HG03159 (cell line): ENCODE measurements around the gene IRF3.

Experiments used
- ATAC-seq: cut with Tn5 transposase; IDR thresholded peaks from one replicate; pipeline ENCODE4 v1.9.1; 2021; ENCODE audit warnings: mild to moderate bottlenecking, moderate library complexity; ENCODE audit not compliant: unreplicated experiment

Gene IRF3

DNA sequence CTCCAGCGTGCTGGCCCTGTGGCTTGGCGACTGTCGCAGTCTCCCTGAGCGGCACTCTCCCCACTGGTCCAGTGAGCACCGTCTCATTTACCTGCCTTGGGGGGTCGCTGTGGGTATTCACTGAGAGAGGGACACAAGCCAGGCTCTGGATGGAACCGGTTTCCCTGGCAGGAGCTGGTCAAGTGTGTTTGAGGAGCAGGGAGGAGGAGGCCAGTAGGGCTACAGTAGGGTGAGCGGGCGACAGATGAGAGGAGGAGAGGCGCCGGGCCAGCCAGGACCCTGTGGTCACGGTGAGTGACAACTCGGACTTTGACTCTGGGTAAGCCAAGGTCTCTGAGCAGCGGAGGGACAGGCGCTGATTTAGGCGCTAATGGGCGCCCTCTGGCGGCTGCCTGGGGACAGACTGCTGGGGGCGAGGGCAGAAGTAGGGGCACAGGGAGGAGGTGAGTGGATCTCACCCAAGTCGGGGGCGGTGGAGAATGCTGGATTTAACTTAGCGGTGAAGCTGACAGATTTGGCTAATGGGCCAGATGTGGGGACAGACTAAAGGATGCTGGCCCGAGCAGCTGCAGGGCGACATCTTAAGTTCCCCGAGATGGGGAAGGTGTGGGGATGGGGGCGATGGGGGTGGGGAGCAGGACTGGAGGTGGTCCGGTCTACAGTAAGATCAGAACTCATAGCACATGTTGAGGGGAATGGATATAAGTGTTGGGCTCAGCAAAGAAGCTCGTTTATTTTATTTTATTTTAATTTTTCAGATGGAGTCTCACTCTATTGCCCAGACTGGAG lies 6.7 kb upstream of the IRF3 start:
- no peak for ATAC-seq

DNA sequence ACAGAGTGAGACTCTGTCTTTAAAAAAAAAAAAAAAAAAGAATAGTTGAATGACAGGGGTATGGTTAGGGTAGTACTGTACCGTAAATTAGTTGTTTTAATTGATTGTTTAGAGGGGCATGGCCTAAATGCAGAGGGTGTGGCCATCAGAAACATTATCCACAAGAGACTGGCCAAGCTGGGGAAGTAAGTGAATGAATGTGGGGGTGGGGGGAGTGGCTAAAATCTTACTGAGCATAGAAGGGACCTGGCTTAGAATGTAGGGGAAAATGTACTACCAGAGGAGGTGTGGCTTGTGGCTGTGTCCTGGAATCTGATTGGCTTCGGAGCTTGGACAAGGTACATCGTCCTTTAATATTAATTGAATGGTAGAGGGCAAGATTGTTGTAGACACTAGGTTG lies 3.9 kb upstream of the IRF3 start:
- no peak for ATAC-seq

DNA sequence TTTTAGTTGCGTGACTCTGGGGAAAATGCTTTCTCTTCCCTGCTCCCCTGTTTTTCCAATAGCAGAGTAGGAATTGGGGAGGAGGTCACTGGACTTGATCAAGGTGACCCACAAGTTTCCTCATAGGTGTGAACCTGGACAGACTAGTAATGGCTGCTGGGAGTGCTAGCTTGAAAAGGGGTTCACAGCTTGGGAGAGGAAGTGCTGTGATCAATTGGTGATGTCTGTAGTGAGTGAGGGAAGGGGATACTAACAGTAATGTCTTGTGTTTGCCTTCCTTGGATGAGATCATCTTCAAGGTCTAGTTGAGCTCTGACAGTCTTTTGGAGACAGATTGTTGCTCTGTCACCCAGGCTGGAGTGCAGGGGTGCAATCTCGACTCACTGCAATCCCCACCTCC lies 1.8 kb upstream of the IRF3 start:
- no peak for ATAC-seq

DNA sequence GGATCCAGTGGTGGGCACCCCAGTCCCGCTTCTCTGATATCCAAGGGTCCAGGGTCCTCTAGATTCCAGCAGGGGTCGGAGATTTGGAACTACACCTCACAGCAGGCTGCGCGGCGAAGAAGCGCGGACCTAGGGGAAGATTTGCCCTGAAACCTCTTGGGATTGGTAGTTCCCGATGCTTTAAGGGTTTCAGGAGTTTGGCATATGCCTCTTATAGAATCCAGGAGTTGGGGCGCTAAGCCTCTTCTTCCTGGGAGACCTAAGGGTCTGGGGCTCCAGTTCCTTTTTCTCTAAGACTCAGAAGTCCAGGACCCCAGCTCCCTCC lies 425 bp upstream of the IRF3 start:
- ATAC-seq: no peak

DNA sequence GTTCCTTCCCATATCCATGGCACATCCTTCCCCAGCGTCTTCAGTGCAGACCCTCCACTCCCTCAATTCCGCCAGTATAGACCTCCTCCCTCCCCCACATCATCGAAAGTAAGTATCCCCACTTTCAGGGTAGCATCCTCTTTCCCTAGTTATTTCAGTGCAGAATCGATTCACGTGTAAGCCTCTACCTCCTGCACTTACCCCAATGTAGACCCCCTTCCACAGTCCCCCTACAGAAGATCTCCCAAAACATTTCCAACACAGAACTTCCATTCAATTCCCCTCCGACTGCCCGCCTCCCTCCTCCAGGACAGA lies 664 bp downstream of the IRF3 start:
- ATAC-seq: no peak

DNA sequence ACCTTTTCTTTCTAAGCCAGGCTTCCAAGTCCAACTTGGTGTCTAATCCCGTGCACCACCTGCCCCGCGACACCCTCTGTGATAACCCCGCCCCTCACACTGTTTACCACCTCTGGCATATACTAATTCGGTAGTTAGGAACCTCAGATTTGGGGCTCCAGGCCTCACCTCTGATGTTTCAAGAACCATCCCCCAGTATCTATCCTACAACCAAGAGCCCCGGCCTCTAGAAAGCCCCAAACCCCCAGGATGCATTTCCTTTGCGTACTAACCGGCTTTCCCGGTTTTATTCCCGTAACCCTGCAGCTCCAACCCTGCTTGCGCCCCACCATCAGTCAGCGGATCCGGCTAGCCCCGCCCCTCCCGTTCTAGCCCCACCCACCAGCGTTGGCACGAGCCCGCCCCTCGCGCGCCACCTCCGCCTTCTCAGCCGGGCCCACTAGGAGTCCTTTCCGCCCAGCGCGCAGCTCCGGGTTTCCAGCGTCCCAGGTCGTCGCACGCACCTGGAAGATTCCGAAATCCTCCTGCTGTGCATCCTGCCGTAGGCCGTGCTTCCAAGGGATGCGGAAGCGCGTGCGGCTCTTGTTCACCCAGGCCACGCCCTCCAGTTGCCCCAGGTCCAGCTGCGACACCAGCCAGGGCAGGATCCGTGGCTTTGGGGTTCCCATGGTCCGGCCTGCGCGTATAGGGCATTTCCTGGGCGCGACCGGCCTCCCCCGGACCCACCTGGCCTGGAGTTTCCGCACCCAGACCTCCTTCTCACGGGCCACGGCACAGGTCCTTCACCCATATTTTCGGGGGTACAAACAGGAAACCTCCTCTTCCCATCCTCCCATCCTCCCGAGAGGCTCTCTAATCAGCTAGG lies 1.3 kb downstream of the IRF3 start:
- ATAC-seq: no peak

DNA sequence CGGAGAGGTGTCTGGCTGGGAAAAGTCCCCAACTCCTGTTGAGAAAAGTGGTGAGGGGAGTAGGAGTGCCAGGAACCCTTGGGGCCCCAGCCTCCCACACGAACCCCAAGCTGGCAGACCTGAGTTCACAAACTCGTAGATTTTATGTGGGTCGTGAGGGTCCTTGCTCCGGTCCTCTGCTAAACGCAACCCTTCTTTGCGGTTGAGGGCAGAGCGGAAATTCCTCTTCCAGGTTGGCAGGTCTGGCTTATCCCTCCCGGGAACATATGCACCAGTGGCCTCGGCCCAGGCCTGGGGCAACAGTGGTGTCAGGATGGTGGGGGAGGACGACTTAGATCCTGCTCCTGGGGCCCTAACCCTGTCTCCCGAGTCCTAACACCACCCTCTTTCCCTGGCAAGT lies 2.4 kb downstream of the IRF3 start:
- no peak for ATAC-seq

DNA sequence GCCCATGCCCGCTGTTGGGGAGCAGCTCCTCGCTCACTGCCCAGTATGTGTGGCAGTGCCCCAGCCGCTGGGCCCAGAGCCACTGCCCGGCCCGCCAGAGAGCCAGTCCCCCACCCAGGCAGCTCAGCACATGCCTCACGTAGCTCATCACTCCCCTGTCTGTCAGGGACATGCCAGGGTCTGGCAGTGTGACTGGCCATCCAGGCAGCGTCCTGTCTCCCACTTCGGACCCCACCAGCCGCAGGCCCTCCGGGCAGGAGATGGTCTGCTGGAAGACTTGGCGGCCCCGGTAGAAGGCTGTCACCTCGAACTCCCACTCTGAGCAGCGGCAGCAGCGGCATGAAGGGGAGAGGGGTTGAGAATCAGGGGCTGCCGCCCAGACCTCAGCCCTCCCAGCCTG lies 3.6 kb downstream of the IRF3 start:
- no peak for ATAC-seq

DNA sequence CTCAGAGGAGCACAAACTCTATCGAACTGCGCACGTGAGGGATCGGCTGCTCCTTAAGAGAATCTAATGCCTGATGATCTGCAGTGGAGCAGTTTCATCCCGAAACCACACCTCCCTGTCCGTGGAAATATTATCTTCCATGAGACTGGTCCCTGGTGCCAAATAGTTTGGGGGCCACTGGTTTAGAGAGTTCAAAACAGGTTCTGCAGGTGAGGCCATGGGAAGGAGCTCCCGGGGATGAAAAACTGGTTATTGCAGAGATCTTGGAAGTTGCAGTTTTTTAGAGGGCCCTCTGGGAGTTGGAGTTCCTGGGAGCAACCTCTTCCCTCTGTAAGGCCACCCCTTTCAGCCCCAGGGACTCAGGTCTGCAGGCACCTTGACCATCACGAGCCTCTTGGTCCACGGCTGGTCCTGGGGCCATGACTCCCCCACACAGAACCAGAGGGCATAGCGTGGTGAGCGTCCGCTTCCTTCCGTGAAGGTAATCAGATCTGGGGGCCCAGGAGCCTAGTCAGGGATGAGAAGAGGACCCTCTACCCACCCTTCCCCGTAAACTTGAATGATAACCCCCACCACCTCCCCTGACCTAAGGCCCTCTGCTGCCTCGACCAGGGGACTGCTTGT lies 5.2 kb downstream of the IRF3 start:
- ATAC-seq: no peak

DNA sequence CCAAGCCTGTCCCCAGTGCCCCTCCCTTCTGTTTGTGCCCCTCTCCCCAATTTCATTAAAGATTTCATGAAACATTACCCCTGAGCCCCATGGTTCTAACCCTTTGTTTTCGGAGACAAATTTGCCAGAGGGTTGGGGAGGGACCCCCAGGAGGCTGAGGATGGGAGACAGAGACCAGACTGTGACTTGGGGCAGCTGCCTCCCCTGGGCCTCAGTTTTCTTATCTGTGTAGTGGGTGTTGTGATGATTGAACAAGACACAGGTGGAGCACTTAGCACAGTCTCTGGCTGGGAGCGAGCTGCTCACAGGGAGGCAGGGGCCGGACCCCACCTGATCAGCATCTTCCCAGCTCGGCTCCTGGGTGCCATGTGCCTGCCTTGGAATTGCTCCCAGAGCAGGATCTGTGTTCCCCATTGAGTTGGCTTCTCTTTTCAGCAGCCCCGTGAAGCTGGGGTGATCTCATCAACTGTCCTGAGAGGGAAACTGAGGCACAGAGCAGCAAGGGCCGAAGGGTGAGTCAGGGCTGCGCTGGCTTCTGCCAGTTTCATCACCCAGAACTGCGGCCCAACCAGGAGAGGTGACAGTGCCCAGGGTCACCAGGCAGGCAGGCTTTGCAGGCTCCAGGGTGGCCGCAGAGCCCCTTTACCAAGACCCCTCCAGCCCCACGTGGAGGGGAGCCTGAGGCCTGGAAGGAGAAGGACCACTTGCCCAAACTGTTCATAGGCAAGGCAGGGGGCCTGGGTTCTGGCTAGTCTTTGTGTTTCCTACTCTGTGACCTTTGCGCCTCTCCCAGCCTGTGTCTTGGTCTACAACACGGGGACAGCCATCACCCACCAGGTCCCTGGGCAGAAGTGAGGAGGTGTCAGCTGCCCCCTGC lies 6.9 kb downstream of the IRF3 start:
- ATAC-seq: no peak

DNA sequence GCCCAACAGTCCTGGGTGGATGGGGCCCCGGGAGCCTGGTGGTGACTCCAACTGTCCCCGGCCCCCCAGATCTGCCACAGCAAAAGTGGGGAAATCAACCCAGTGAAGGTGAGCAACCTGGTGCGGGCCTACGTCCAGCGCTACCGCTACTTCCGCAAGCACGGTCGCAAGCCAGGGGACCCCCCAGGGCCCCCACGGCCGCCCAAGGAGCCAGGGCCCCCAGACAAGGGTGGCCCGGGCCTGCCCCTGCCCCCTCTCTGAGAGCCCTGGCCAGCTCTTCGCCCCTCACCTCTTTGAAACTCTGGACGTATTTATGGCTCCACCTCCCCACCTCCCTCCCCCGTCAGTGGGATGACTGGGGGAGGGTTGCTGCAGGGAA lies 7.5 kb downstream of the IRF3 start:
- ATAC-seq: no peak

DNA sequence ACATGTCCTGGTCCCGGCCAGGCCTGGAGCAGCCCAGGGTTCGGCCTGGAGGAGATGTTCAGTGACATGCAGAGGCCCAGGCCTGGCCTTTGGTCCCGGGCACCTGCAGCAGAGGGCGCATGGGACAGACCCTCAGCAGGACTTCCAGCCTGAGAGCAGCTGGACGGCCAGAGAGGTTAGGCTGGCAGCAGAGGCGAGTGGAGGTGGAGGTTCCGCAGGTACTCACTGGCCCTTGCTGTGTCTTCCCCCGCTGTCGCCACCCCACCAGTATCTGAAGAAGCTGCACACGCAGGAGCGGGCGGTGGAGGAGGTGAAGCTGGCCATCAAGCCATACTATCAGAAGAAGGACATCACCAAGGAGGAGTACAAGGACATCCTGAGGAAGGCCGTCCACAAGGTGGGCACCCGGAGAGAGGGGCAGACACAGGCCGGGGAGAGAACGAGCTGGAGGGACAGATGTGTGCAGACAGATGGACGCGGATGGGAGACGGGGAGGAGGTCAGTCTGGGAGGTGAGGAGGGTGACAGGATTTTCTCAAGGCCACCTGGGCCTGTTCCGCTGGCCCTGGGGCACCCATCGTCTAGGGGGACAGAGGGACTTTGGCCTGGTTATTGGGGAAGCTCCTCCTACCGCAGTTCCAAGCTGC lies 8.0 kb downstream of the IRF3 start:
- no peak for ATAC-seq

DNA sequence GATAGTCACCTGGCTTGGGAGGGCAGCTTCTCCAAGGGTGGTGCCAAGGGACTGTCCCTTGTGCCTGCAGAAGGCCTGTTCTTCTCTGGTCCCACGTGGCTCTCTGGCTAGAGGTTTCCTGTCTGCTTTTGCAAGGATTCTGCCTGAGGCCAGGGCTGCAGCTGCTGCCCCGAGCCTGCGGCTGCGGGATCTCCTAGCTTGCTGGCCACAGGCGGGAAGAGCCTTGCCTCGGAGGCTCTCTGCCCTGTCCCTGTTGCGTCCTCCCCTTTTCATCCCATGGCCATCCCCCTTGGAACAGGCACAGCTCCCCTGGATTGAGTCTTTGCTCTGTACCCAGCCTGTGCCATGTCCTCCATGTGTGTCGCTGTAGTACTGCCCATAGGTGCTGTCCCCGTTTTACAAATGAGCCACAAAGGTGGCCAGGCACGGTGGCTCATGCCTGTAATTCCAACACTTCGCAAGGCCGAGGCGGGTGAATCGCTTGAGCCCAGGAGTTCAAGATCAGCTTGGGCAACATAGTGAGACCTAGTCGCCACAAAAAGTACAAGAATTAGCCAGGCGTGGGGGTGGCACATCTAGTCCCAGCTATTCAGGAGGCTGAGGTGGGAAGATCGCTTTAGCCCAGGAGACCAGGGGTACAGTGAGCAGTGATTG lies 9.1 kb downstream of the IRF3 start:
- ATAC-seq: no peak

DNA sequence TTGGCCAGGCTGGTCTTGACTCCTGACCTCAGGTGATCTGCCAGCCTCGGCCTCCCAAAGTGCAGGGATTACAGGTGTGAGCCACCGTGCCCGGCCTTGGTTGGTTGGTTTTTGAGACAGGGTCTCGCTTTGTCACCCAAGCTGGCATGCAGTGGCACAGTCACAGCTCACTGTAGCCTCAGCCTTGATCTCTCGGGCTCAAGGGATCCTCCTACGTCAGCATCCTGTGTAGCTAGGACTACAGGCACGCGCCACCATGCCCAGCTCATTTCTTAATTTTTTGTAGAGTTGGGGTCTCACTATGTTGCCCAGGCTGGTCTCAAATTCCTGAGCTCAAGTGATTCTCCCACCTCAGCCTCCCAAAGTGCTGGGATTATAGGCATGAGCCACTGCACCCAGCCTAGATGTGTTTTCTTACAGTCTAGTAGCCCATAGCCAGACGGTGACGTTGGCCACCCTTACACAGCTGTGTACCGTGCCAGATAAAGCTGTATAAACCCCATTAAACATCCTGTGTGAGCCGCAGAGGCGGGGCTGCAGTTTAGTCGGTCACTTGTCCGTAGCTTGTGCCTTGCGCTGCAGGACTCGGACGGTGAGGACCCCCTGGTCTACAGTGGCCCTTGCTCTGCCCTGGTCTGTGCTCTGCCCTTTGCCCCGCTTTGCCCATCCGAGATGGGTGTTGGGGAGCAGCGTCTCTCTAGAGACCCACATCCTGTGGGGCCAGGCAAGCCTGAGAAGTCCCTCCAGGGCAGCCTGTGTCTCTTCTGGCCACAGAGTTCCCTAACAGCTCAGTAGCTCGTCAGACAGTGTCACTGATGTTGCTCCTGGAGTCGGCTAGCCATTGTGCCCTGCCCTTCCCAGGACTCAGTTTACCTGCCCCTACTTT lies 9.8 kb downstream of the IRF3 start:
- no peak for ATAC-seq

DNA sequence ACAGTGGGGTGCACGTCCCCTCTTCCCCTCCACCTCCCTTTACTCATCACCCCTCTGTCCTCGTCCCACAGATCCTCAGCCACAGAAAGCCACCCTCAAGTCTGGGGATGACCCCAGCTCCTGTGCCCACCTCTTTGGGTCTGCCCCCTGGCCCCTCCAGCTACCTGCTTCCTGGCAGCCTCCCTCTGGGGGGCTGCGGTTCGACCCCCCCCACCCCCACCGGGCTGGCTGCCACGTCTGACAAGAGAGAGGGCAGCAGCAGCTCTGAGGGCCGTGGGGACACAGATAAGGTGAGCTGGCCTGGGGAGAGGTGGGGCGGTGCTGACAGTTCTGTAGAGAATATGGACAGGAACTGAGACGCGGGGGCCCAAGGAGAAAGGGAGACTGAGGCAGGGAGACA lies 11.1 kb downstream of the IRF3 start:
- ATAC-seq: no peak

DNA sequence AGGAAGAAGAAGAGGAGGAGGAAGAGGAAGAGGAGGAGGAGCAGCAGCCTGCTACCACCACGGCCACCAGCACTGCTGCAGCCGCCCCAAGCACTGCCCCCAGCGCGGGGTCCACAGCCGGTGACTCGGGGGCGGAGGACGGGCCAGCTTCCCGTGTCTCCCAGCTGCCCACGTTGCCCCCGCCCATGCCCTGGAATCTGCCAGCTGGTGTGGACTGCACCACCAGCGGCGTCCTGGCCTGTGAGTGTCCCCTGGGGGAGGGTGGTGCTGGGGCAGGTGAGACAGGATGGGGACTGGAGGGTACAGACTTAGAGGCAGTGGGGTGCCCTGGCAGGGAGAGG lies 12.2 kb downstream of the IRF3 start:
- ATAC-seq: no peak

DNA sequence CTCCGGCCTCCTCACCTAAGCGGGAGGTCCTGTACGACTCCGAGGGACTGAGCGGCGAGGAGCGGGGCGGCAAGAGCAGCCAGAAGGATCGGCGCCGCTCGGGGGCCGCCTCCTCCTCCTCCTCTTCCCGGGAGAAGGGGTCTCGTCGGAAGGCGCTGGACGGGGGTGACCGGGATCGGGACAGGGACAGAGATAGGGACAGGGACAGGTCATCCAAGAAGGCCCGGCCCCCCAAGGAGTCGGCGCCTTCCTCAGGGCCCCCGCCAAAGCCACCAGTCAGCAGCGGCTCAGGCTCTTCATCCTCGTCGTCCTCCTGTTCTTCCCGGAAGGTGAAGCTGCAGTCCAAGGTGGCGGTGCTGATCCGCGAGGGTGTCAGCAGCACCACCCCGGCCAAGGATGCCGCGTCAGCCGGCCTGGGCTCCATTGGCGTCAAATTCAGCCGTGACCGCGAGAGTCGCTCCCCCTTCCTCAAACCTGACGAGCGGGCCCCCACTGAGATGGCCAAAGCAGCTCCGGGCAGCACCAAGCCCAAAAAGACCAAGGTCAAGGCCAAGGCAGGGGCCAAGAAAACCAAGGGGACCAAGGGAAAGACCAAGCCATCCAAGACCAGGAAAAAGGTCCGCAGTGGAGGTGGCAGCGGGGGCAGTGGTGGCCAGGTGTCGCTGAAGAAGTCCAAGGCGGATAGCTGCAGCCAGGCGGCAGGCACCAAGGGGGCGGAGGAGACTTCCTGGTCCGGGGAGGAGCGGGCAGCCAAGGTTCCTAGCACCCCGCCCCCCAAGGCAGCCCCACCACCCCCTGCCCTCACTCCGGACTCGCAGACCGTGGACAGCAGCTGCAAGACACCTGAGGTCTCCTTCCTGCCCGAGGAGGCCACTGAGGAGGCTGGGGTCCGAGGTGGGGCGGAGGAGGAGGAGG lies 12.8 kb downstream of the IRF3 start:
- ATAC-seq: no peak

DNA sequence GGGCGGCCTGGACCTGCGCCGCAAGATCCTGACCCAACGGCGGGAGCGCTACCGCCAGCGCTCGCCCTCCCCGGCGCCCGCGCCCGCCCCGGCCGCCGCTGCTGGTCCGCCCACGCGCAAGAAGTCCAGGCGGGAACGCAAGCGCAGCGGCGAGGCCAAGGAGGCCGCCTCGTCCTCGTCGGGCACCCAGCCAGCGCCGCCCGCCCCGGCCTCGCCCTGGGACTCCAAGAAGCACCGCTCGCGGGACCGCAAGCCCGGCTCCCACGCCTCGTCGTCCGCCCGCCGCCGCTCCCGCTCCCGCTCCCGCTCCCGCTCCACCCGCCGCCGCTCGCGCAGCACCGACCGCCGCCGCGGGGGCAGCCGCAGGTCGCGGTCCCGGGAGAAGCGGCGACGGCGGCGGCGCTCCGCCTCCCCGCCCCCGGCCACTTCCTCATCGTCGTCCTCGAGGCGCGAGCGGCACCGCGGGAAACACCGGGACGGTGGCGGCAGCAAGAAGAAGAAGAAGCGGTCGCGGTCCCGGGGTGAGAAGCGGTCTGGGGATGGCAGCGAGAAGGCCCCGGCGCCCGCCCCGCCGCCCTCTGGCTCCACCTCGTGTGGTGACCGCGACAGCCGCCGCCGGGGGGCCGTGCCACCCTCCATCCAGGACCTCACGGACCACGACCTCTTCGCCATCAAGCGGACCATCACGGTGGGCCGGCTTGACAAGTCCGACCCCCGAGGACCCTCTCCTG lies 13.7 kb downstream of the IRF3 start:
- ATAC-seq: no peak
